Muscle layer of duodenum (tissue), 2 donors: Measurements from ENCODE around the gene ASB4.
A peak's percentile ranks its signal among the peaks of the same experiment; 100 is the strongest.

Experiments used
- H3K27ac ChIP-seq: one replicate; pipeline ENCODE4 v1.7.0; 2013; ENCODE audit warnings: mild to moderate bottlenecking, low read length
- H3K27me3 ChIP-seq: one replicate; pipeline ENCODE4 v1.7.0; 2013; ENCODE audit warnings: low read depth, mild to moderate bottlenecking, control low read depth, low read length
- H3K36me3 ChIP-seq, 2 donors: one replicate each; pipeline ENCODE4 v1.7.0; 2013; ENCODE audit warnings: low read length in 2 of 2, control low read depth in 1 of 2, mild to moderate bottlenecking in 1 of 2; ENCODE audit not compliant: insufficient read depth in 2 of 2, control insufficient read depth in 1 of 2
- H3K4me1 ChIP-seq, 2 donors: one replicate each; pipeline ENCODE4 v1.7.0; 2013; ENCODE audit warnings: low read length in 2 of 2, mild to moderate bottlenecking in 2 of 2, control low read depth in 1 of 2, moderate library complexity in 1 of 2; ENCODE audit not compliant: insufficient read depth in 2 of 2, control insufficient read depth in 1 of 2
- H3K4me3 ChIP-seq, 2 donors: one replicate each; pipeline ENCODE4 v1.7.0; 2013; ENCODE audit warnings: low read length in 2 of 2, low read depth in 1 of 2, mild to moderate bottlenecking in 1 of 2
- H3K9me3 ChIP-seq, 2 donors: one replicate each; pipeline ENCODE4 v1.7.0; 2013; ENCODE audit warnings: low read length in 2 of 2, control low read depth in 1 of 2, mild to moderate bottlenecking in 1 of 2; ENCODE audit not compliant: control insufficient read depth in 1 of 2
- donor health status: healthy.

ASB4 gene

DNA sequence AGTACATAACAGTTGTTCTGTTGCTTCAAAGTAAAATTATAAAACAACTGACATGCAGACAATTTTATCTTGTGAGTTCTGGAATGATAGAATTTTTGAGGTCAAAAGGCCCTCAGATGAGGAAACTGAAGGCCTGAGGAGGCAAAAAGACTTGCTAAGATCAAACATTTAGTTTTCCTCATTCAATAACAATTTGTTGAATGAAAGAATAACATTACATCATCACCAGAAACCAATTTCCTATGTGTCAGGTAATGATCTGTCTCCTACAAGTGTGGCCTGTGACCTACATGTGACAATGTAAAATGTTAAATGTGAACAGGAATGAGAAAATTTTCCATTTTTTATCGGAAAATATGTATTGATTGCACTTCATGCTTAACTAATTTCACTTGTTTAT lies 16.6 kb upstream of the ASB4 start:
- no peak overlapping the region for H3K27ac ChIP-seq
- no peaks in the 10 kb centered on the region for H3K27me3 ChIP-seq
- H3K36me3 ChIP-seq = no peaks in the 10 kb centered on the region
- H3K9me3 ChIP-seq = no peaks in the 10 kb centered on the region
- H3K4me1 ChIP-seq = no peaks in the 10 kb centered on the region
- H3K4me3 ChIP-seq = no peak overlapping the region

DNA sequence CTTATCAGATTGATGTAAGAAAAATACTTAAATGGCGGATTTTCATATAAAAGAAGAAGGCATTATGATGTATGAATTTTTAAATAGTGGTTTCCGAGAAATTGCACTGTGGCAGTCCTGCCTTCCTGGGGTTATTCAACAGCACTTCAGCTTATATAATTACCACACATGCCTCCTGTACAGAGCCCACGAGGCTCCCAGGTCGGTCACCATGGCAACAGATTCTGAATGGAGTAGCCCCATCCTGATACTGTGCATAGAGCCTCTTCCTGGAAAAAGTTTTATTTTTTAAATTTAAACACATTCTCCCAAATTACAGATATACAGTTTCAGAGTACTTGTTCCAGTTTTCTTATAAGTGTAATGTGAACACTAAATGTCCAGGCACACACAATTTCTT lies 15.9 kb upstream of the ASB4 start:
- no peaks in the 10 kb centered on the region for H3K9me3 ChIP-seq
- no peaks in the 10 kb centered on the region for H3K4me1 ChIP-seq
- no peaks in the 10 kb centered on the region for H3K27me3 ChIP-seq
- no peaks in the 10 kb centered on the region for H3K36me3 ChIP-seq
- H3K27ac ChIP-seq = no peak overlapping the region
- H3K4me3 ChIP-seq = no peak overlapping the region

DNA sequence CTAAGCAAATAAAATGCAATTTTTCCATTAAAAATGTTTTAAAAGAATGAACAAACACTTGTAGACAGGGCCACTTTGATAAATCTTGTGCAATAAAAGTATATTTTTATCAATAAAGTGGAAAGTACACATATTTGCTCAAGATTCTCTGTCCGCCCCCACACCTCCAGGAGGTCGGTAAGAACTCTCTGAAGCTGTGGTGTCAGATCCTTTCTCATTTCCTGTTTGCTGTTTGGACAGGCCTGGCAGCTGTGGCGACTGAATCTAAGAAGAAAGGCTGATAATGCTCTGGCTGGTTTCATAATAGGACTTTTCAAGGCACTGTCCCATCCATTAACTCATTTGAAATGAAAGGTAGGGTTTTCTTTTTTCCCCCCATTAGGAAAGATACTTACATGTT lies 15.3 kb upstream of the ASB4 start:
- Histone ChIP-seq H3K4me1 (no peaks in the 10 kb centered on the region), H3K27me3 (no peaks in the 10 kb centered on the region), H3K9me3 (no peaks in the 10 kb centered on the region), H3K36me3 (no peaks in the 10 kb centered on the region), H3K4me3 (no peak overlapping the region), H3K27ac (no peak overlapping the region)

DNA sequence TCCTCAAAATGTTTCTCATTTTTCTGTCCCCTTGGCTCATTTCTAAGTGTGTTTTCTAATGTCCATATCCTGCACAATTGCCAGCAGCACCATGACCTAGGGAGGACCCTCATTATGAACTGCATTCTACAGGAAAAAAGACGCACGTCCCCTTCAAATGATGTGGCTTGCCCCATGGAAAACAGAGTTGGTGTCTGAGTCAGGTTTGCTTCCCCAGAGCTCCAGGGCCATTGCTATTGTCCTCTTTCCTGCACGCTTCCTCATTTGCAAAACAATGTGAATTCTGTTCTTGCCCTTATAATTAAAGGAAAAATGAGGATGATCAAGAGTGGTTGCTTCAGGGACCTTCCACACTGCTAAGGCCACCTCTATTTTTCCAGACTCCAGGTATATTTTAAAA lies 14.7 kb upstream of the ASB4 start:
- Histone ChIP-seq H3K9me3 (no peaks in the 10 kb centered on the region), H3K27ac (no peak overlapping the region), H3K4me1 (no peaks in the 10 kb centered on the region), H3K4me3 (no peak overlapping the region), H3K27me3 (no peaks in the 10 kb centered on the region), H3K36me3 (no peaks in the 10 kb centered on the region)

DNA sequence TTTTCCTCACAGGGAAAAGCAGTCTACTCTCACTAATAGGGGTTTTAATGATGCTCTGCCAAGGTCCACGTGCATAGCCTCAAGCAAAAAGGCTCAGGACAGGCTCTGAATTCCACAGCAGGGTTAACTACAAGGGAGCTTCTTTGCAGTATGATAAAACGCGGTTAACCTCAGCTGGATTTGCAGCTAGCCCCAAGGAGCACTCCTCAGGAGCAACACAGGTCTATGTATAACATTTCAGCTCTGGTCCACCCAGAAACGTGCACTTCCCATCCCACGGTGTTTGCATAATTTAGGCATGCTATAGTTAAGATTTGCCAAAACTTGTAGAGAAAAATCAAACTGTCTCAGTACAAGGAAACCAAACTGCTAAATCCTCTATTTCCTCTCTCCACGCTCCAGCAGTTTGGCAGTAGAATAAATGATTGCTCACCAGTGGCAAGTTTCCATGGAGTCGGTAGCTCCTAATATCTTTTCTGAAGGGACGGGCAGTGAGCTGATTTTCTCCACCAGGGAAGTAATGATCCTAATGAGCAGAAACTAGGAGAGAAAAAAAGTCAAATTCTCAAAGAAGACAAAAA lies 13.1 kb upstream of the ASB4 start:
- no peaks in the 10 kb centered on the region for H3K36me3 ChIP-seq
- no peak overlapping the region for H3K4me3 ChIP-seq
- H3K27me3 ChIP-seq = no peaks in the 10 kb centered on the region
- H3K9me3 ChIP-seq = no peaks in the 10 kb centered on the region
- no peaks in the 10 kb centered on the region for H3K4me1 ChIP-seq
- no peak overlapping the region for H3K27ac ChIP-seq

DNA sequence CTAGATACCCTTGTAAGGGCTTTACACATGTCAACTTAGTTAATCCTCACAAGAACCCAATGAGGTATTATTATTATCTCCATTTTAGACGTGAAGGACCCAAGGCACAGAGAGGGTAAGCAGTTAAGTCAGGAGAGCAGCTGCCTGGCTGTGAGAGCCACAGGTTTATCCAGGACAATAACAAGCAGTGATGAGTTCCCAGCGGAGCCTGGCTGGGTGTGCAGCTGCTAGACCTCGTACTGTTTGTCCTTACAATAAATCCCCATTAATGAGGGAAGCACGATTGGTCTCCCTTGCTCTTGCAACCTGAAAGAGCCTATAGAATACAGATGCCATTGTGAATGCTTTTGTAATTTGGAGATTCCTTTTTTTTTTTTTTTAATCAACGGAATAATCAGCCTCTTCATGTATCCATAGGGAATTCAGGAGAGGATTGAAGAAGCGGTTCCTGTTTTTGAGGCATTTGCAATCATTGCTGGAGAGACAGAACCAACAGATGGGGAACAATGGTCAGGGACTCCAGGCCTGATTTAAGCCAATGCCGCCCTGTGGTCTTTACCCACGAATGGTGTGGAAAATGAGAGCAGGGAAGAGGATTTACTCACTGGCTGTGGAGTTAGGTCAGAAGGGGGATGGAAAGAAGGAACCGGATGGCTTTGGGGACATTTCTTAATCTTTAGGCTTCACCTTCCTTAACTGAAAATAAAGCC lies 12.3 kb upstream of the ASB4 start:
- Histone ChIP-seq H3K36me3 (no peaks in the 10 kb centered on the region), H3K27ac (no peak overlapping the region), H3K27me3 (no peaks in the 10 kb centered on the region), H3K4me1 (no peaks in the 10 kb centered on the region), H3K9me3 (no peaks in the 10 kb centered on the region), H3K4me3 (no peak overlapping the region)

DNA sequence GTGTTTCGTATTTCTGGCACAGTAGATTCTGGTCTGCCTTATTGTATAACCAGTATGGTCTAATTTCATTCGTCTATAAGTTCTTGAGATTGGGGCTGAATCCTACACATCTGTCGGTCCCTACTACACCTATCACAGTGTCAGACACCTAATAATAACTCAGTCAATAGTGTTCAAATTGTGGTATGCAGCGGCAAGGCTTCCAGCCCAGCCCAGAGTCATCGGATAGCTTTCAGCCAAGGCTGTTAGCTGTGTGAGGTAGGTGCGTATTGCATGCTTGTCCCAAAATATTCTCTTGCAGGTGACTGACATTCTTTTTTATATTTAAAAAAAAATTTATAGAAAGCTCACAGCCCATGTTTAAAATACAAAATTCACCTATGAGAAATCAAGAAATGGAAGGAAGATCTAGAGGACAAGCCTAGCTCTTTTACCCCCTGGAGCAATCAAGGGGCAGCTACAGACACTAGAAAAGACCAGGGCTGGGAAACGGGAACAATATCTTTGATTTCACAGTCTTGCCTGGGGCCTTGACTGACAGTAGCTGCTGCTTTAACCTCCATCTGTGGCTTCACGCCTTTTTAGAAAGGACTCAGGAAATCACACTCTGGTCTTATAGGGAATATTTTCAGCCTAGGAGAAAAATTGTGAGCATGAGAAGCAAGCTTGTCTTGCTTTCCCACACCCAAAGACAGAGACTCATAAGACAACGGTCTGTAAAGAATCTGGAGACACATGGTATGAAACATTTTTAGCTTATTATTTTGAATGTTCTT lies 9.5 kb upstream of the ASB4 start:
- H3K9me3 ChIP-seq = no peaks in the 10 kb centered on the region
- no peak overlapping the region for H3K4me3 ChIP-seq

DNA sequence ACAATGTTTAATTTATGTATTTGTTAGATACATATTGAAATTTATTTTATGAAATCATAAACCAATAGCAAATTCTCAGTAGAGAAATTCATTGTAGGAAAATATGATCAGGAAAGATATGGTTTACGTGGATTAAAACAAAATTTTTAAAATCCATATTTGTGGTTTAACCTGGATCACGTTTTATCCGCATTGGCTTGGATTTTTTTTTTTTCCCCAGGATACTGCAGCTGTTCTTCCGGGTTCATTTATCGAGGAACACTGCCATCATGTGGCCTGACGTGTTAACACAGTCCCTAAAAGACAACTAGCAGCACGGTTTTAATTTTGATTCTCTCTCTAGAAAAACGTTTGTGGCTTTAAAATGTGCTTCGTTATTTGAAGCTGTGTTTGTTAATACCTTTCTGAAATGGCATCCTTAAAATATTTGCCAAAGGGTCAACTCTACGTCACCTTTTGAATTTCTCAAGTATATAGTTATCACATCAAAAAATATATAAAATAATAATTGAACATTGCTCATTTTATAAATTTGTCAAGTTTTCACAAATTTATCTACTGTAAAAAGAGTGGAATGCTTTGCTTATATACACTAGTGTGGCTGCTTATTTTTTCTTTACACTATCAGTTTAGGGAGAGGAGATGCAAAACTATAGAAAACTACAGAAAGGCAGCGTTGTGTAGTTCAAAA lies 8.7 kb upstream of the ASB4 start:
- no peaks in the 10 kb centered on the region for H3K9me3 ChIP-seq
- no peaks in the 10 kb centered on the region for H3K27me3 ChIP-seq
- no peak overlapping the region for H3K27ac ChIP-seq
- no peaks in the 10 kb centered on the region for H3K4me1 ChIP-seq
- H3K4me3 ChIP-seq = no peak overlapping the region
- no peaks in the 10 kb centered on the region for H3K36me3 ChIP-seq

More for the DNA sequence above, 9.5 kb upstream of the ASB4 start:
- H3K27ac ChIP-seq = no peak overlapping the region
- H3K4me1 ChIP-seq = no peaks in the 10 kb centered on the region
- no peaks in the 10 kb centered on the region for H3K27me3 ChIP-seq
- H3K36me3 ChIP-seq = no peaks in the 10 kb centered on the region

DNA sequence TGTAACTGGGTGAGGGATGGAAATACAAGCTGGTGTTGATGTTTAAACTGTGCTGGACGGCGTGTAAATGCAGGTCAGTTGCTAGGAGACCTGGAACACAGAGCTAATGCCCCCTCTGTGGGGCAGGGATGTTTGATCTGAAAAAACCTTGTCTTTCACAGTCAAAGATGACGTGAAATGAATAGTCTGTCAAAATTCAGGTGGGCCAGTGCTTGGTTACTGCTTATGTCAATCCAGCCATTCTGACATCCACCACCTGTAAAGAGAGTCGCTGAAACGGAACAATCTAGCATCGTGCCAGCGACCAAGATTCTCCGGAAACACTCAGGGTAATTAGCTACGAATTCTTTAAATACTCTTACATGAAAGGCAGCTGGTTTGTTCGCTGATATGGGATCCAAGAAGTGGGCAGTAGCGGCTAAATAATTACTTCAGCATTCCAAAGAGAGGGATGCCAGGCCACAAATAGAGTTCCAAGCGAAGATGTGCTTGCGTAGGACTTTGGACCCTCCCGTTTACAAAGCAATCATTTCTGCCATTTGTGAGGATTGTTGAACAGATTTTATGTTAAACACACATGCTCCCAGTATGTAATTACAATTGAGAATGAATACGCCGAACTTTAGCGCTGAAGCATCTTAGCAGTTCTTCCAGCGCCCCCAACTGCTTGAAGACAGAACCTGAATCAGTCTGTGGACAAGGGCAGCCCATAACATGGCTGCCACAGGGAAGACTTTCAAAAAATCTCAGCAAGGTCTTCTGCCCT lies 7.3 kb upstream of the ASB4 start:
- no peak overlapping the region for H3K27ac ChIP-seq
- peak overlapping the region; percentile 12 to 32 for H3K4me3 ChIP-seq
- H3K9me3 ChIP-seq = no peaks in the 10 kb centered on the region

DNA sequence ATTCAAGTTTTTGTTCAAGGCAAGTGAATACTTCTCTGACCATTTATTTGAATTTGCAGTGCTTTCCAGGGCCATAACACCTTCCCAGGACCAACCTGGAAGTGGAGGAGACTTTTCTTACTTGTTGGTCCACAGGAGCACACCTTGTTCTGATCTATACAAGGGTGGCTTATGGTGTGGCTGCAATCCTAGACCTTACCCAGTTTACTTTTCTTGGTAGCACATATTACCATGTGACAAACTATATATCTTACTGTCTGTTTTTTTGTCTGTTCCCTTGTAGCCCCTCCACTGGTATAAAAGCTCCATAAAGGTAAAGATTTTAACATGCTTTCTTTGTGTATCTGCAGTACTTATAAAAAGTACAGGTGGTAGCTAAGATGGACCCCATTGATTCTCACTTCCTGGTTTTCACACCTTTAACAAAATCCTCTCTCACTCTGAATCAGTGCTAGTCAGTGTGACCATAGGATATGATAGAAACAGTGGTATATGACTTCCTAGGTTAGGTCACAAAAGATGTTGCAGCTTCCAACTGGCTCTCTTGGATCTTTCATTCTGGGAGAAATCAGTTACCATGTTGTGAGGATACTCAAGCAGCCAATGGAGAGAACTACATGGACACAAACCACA lies 5.6 kb upstream of the ASB4 start:
- Histone ChIP-seq H3K36me3 (no peaks in the 10 kb centered on the region), H3K4me3 (no peak overlapping the region), H3K9me3 (no peaks in the 10 kb centered on the region), H3K27ac (no peak overlapping the region), H3K4me1 (no peaks in the 10 kb centered on the region), H3K27me3 (no peaks in the 10 kb centered on the region)

More for the DNA sequence above, 7.3 kb upstream of the ASB4 start:
- no peaks in the 10 kb centered on the region for H3K27me3 ChIP-seq
- H3K4me1 ChIP-seq = no peaks in the 10 kb centered on the region
- no peaks in the 10 kb centered on the region for H3K36me3 ChIP-seq
